GM15510 (cell line): Measurements from ENCODE around the gene INPP5K.

Experiments
- POLR2A ChIP-seq: IDR thresholded peaks from 3 replicates; pipeline ENCODE4 v1.6.1; 2011; ENCODE audit warnings: borderline replicate concordance; ENCODE audit not compliant: insufficient read length; ENCODE audit errors: extremely low read depth

The INPP5K gene

DNA sequence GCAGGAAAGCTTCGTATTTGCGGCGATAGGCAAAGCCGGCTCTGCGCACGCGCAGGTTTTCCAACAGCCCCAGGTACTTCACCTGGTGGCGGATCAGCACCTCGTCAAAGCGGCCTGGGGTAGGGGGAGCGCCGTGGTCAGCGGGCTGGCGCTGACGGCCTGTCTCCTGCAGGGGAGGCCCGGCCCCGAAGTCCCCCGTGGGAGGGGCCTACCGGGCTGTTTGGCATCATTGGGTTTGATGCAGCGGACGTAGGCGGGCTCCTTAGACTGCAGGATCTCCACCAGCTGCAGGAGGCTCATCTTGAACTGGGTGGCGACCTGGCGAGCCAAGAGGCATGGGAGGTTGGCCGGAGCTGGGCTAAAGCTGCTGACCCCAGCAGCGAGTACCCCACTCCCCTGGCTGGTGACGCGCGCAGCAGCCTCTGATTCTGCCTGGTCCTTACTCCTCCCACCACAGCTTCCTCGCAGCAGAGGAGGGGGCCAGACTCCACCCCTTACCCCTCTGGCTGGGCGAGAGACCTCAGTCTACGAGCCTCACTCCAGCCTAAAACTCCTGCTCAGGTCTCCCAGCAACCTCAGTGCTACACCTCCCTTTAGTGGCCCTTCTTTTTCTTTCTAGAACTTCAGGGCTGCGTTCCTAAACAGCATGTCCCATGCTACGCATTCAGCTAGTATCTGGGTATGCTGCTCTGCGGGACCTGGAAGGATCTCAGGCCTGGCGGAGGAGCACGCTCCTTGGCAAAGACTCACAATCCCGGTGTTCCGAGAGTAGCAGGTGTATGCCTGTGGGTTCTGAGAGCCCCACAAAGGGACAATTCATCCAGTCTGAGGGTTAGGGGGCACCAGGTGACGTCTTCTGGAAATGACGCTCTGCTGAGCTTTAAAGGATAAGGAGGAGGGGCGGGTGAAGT, 44.2 kb downstream of the INPP5K start:
- TF ChIP-seq POLR2A = no peak

DNA sequence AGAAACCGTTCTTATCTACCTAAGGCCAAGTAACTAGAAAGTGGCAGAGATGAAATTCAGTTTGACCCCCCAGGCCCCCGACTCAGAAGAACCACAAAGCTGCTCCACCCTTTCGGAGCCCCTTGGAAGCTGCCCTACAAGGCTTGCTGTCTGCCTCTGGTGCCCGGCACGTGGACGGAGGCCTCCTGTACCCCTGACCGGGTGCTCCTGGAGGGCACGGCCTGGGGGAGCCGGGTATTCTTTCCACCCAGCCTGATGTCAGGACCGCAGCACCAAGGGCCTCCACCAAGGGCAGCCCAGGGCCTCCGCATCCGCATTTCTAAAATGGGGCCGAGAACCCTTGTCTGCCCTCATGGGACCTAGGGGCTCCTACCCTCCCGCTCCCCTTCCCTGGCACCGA, 44.9 kb downstream of the INPP5K start:
- TF ChIP-seq POLR2A = no peak

DNA sequence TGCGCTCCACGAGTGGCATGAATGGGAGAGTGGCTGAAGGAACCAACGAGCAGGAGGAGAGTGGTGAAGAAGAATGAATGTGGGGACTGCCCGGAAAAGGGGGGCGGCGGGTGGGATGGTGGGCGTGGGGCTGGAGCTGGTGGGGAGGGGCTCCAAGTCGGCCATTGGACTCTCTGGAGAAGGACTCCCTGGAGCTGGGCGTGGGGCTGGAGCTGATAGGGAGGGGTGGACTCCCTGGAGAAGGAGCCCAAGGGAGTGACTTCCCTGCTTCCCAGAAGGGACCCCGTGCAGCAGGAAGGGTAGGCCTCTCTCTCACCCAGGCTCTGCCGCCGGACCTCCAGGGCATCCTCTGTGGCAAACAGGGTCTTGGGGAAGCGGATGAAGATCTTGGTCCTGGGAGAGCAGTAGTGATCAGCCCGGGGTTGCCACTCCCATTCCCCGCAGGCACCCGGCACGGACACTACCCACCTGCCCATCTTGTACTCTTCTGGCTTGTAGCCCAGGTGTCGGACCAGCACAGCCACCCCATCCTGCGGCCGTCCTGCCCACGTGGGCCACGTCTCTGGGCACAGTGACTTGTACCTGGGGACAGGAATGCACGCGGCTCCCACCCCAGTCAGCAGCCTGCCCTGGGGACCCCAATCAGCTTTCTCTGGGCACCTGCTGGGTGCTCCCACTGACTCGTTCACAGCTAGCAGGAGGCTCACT, 45.5 kb downstream of the INPP5K start:
- no peak for TF ChIP-seq POLR2A

DNA sequence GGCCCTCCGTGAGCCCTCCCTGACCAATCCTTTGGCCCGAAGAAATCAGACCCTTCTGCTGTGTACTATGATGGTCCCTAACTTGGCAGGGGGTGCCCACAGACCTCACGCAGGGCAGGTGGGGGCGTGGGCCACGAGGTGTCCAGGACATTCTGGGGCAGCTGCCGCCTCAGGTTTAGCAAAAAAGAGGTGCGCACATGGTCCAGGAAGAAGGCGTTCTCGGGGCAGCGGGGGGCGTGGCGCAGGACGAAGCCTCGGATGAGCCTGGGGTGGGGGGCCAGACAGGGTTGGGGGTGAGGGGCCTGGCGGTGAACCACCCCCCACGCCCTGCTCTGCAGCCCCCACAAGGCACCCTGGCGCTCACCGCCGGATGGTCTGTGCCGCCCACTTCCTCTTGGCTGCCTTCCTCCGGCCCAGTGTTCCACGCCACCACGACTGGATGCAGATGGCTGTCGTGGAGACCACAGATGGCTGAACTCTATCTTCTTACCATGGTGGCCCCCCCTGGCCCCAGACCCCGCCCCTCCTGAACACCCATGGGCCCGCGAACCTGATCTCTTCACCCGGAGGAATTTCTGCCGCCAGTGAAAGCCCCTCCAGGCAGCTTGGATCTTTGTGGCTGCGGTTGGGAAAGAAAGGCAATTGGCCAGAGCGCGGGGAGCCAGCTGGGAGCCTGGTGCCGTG, 46.2 kb downstream of the INPP5K start:
- no peak for TF ChIP-seq POLR2A

DNA sequence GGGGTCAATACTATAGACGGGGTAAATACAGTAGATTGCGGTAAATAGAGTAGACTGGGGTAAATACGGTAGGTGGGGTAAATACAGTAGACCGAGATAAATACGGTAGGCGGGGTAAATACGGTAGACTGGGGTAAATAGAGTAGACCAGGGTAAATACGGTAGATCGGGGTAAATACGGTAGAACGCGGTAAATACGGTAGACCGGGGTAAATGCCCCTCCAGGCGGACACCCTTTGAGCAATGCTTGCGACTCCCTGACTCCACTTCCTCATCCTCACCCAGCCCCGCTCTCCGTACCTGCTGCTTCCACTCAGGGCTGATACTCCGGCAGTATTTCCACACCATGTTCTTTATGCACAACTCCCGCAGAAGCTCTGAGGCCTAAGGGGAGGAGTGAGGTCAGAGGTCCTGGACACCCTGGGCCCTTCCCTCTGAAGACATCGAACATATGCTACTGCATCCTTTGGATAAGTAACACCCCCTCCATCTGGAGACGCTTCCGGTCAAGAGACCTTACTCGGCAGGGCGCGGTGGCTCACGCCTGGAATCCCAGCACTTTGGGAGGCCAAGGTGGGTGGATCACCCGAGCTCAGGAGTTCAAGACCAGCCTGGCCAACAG, 47.1 kb downstream of the INPP5K start:
- TF ChIP-seq POLR2A = no peak

DNA sequence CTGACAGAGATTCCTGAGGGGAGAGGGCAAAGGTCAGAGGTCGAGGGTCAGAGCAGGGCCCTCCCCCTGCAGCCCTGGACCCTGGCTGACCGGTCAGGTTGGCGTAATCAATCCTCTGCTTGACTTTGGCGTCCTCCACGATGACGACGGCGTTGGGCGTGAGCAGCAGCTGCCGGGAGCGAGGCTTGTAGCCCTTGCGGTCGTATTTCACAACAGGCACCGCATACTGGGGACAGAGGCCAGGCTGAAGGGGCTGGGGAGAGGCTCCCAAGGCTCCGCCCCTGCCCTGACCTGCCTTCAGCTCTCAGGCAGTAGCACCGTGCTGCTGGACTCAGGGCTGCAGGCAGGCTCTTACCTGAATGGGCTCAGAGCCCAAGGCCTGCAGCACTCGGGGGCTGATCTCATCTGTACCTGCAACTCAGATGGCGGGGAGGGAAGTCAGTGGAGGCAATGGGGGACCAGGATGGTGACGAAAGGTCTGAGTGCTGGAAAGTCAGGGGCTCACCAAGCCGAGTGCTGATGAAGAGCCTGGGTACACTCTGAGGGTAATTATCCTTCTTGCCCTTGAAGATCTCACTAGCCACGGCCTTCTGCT, 48.4 kb downstream of the INPP5K start:
- TF ChIP-seq POLR2A = no peak

DNA sequence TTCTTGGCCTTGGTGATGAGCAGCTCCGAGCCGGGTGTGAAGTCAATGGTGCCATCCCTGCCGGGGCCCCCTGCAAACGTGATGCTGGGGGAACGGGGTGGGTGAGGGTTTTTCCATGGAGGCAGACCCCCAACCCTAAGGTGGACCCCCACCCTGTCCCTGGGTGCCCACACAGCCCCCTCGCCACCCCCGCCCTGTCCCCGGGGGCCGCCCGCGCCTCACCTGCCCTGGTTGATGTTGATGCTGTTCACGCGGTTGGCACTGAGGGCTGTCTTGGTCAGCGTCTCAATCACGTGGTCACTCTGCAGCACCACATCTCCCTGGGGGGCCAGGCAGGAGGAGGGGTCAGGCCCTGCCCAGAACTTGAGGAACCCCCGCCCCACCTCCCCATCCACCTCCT, 49.2 kb downstream of the INPP5K start:
- no peak for TF ChIP-seq POLR2A

DNA sequence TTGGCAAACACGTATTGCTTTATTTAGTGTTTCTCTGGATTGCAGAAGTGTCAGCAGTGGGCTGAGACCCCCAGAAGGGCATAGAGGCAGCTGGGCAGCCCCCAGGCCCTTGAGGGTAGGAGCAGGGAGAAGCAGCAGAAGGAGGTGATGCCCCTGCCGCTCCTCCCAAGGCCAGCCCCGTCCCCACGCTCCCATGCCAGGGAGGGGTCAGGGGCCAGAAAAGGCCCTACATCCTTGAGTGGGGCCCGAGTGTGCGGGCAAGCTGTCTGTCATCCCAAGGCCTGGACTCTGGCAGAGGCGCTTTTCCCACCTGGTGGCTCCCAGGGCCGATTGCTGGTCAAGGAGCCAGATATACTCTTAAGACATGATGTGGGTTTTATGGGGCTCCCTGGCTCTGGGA, 52.2 kb downstream of the INPP5K start:
- no peak for TF ChIP-seq POLR2A

DNA sequence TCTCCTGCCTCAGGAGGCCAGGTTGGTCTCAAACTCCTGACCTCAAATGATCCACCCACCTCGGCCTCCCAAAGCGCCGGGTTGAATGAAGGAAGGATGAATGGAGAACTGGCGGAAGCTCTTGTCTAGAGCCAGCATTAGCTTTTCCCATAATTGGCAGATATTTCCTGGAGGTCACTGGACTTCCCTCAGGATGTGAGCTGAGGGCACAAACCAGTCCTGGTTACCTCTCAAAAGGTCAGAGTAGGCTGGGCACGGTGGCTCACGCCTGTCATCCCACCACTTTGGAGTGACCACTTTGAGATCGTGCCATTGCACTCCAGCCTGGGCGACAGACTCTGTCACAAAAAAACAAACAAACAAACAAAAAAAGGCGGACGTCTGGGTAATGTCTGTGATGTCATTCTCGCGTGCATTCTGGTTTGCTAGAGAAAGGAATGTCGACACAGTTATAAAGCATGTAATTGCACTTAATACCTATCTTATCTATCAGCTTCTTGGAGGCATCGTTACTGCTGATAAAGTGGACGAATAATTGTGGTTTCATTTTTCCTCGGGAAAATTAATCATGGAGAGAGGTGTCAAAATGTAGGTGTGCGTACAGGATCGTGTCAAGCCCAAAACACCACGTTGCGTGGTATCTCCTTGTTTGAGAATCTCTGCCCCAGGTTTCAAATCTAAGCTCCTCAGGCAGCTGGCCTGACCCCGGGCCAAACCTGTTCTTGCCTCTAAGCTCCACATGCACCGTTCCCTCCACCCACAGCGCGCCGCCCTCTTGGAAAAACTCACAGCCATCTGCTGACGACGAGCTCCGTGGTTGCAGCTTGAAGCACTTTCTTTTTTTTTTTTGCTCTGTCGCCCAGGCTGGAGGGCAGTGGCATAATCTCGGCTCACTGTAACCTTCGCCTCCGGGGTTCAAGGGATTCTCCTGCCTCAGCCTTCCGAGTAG, 54.0 kb downstream of the INPP5K start:
- no peak for TF ChIP-seq POLR2A

DNA sequence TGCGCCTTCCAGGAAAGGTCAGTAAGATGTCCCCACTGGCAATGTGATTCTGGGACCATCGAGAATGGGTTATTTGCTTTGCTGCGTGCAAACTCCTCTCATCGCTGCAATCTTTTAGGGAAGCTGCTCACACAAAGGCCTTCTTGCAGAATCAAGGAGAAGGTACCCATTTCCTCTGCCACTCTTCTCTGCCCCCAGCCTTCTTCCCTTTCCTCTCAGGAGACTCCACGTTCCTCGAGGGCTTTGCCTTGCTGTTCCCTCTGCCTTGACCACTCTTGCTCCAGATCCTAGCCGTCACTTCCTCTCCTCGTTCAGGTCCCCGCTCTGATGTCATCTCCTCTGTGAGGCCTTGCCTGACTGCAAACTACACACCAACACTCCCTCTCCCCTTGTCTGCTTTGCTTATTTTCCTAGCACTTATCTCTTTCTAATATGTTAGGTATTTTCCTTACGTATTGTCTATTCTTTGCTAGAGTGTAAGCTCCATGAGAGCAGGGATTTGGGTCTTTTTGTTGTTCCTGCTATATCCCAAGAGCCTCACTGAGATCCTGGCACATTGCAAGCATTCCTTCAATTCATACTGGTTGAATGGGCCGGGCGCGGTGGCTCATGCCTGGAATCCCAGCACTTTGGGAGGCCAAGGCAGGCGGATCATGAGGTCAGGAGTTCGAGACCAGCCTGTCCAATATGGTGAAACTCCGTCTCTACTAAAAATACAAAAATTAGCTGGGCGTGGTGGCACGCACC, 55.0 kb downstream of the INPP5K start:
- TF ChIP-seq POLR2A = no peak

DNA sequence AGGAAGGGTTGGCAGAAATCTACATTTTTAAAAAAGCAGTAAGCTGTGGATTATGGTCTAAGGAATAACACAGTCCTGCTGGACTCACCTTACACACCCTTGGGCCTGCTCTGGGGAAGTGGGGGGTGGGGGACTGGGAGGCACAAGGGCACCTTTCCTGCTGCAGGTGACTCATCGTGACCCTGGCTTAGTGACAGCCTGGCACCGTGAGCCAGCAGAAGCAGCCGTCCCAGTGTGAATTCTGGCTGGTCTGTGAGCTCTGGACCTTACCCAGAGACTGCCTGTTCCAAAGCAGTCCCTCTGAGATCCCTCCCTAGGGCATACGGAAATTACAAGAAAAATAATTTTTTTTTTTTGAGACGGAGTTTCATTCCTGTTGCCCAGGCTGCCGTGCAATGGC, 56.2 kb downstream of the INPP5K start:
- no peak for TF ChIP-seq POLR2A

DNA sequence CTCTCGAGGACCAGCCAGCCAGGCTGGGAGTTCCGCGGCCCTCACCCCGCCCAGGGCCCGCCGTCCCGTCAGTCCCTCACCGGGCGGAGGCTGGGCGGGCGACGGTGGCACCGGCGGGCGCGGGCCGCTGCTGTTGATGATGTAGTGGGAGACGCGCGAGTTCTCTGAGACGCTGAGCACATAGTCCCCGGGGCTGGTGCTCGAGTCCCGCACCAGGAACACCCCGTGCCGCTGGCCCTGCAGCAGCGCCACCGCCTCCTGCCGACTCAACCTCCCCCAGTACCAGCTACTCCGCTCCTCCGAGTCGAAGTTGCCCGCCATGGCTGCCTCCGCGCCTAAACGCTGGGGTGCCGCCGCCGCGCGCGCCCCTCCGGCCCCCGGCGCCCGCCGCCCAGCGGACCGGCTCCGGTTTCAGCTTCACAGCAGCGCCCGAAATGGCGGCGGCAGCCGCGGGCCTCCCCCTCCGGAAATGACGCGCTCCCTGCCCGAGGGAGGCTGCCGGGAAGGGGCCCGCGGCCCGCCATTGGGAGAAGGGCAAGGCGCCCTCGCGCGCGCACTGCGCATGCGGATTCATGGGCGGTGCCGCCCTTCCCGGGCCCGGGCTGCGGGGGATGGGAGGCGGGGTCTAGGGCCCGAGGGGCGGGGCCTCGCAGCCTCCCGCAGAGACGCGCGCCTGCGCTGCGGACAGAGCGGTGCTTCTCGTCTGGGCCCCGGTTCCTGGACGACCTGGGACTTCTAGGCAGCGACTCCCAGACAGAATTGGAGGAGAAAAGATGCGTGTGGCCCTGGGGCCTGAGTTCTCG, 60.4 kb downstream of the INPP5K start, which contains the start of gene CRK:
Gene CRK, minus strand, starts transcription at position 436 of the 803 bp plus-strand sequence. Its CDS starts 115 bp downstream, at position 321.
- TF ChIP-seq POLR2A = peak; percentile 95
